Astrocyte (in vitro differentiated cells and primary cell): ENCODE data around the gene PGAM5. TPM values are rescaled to one million over a fixed set of nuclear protein-coding genes. Genes with fewer than 3 reads are reported as not detected.

ENCODE experiments used
- DNase-seq: peaks from one replicate; pipeline ENCODE4 v3.0.0-alpha.2; 2010; ENCODE audit warnings: low read depth
- FAIRE-seq: peaks from 2 replicates; lab custom pipeline; 2011; peaks lifted over from hg19 to GRCh38; lab: Jason Lieb, UNC
- H2AFZ ChIP-seq: 2 replicates; pipeline ENCODE4 v1.6.0; 2012; ENCODE audit warnings: low read depth, low read length, inconsistent platforms
- H3K27ac ChIP-seq: 2 replicates; pipeline ENCODE4 v1.5.1; 2011; ENCODE audit warnings: low read depth, low read length, inconsistent platforms
- H3K27me3 ChIP-seq: 2 replicates; pipeline ENCODE4 v1.6.0; 2011; ENCODE audit warnings: low read length, inconsistent platforms; ENCODE audit not compliant: insufficient read depth
- H3K36me3 ChIP-seq: 2 replicates; pipeline ENCODE4 v1.5.1; 2011; ENCODE audit warnings: low read length, inconsistent platforms; ENCODE audit not compliant: insufficient read depth
- H3K4me1 ChIP-seq: 2 replicates; pipeline ENCODE4 v1.5.1; 2011; ENCODE audit warnings: low read length, inconsistent platforms; ENCODE audit not compliant: insufficient read depth
- H3K4me2 ChIP-seq: 2 replicates; pipeline ENCODE4 v1.6.0; 2012; ENCODE audit warnings: low read length, inconsistent platforms
- H3K4me3 ChIP-seq: 2 replicates; pipeline ENCODE4 v1.5.1; 2011; ENCODE audit warnings: low read depth, mild to moderate bottlenecking, low read length, inconsistent platforms; ENCODE audit not compliant: insufficient read depth
- H3K79me2 ChIP-seq: 2 replicates; pipeline ENCODE4 v1.6.0; 2012; ENCODE audit warnings: mild to moderate bottlenecking, low read length, inconsistent platforms; ENCODE audit not compliant: insufficient read depth
- H3K9ac ChIP-seq: 2 replicates; pipeline ENCODE4 v1.6.0; 2012; ENCODE audit warnings: mild to moderate bottlenecking, low read length, inconsistent platforms
- H3K9me3 ChIP-seq: 2 replicates; pipeline ENCODE4 v1.5.1; 2012; ENCODE audit warnings: low read depth, mild to moderate bottlenecking, low read length, inconsistent platforms; ENCODE audit not compliant: insufficient read depth
- H4K20me1 ChIP-seq: 2 replicates; pipeline ENCODE4 v1.6.0; 2012; ENCODE audit warnings: low read length, inconsistent platforms; ENCODE audit not compliant: insufficient read depth
- H3K27ac Mint-ChIP-seq: one replicate; pipeline ENCODE4 v1.8.0; 2021; ENCODE audit warnings: mild to moderate bottlenecking, mixed read lengths; ENCODE audit not compliant: unreplicated experiment
- H3K27me3 Mint-ChIP-seq: one replicate; pipeline ENCODE4 v1.8.0; 2021; ENCODE audit warnings: low read depth, mixed read lengths; ENCODE audit not compliant: unreplicated experiment
- H3K36me3 Mint-ChIP-seq: one replicate; pipeline ENCODE4 v1.8.0; 2021; ENCODE audit warnings: low read depth, mixed read lengths; ENCODE audit not compliant: unreplicated experiment
- H3K4me1 Mint-ChIP-seq: one replicate; pipeline ENCODE4 v1.8.0; 2021; ENCODE audit warnings: low read depth, mixed read lengths; ENCODE audit not compliant: unreplicated experiment
- H3K4me3 Mint-ChIP-seq: one replicate; pipeline ENCODE4 v1.8.0; 2021; ENCODE audit warnings: mild to moderate bottlenecking, moderate library complexity, mixed read lengths; ENCODE audit not compliant: unreplicated experiment
- H3K9me3 Mint-ChIP-seq: one replicate; pipeline ENCODE4 v1.8.0; 2021; ENCODE audit warnings: mild to moderate bottlenecking, mixed read lengths; ENCODE audit not compliant: unreplicated experiment
- CTCF ChIP-seq: IDR thresholded peaks from 2 replicates; pipeline ENCODE4 v1.5.1; 2011; ENCODE audit warnings: low read depth, mild to moderate bottlenecking, inconsistent platforms, low read length, moderate library complexity; ENCODE audit not compliant: insufficient read depth
- EZH2 ChIP-seq: IDR thresholded peaks from 2 replicates; pipeline ENCODE4 v1.6.1; 2012; ENCODE audit warnings: mild to moderate bottlenecking, low read length, inconsistent platforms; ENCODE audit not compliant: insufficient read depth
- total RNA-seq: library from RNA; stranded (reverse); gene quantifications from 2 replicates; pipeline ENCODE4 v1.2.1, GENCODE V29; 2021

The PGAM5 gene
- total RNA-seq, 1 donor from 2014 or later = 43.4 TPM

- Histone ChIP-seq H3K27me3 (no peaks in the 10 kb centered on the region), H3K36me3 (peaks cover 70% of the 10 kb centered on the region), H4K20me1 (peaks cover 93% of the 10 kb centered on the region), H3K9me3 (no peaks in the 10 kb centered on the region), H3K79me2 (peaks cover 92% of the 10 kb centered on the region), H3K9ac (no peak overlapping the region), H3K4me1 (no peaks in the 10 kb centered on the region), H3K4me3 (no peak overlapping the region), H3K27ac (no peak overlapping the region), H3K4me2 (no peak overlapping the region), H2AFZ (no peak overlapping the region)
- H3K27ac Mint-ChIP-seq = no peak overlapping the region
- no peaks in the 10 kb centered on the region for H3K27me3 Mint-ChIP-seq
- peaks cover 19% of the 10 kb centered on the region for H3K36me3 Mint-ChIP-seq
- no peaks in the 10 kb centered on the region for H3K9me3 Mint-ChIP-seq
- TF ChIP-seq EZH2 (no peak), CTCF (no peak)
- H3K4me3 Mint-ChIP-seq = no peak overlapping the region
- FAIRE-seq (no peak), DNase-seq (no peak)
- peaks cover 2% of the 10 kb centered on the region for H3K4me1 Mint-ChIP-seq
Observed at GRCh38 chr12:132746613-132747012, 36.0 kb downstream of the PGAM5 start.

GRCh38 chr12:132747395-132747794 lies 36.8 kb downstream of the PGAM5 start:
- Histone ChIP-seq H3K4me1 (no peaks in the 10 kb centered on the region), H3K4me2 (no peak overlapping the region), H3K79me2 (peaks cover 93% of the 10 kb centered on the region), H3K27me3 (no peaks in the 10 kb centered on the region), H3K4me3 (no peak overlapping the region), H3K36me3 (peaks cover 65% of the 10 kb centered on the region), H3K9ac (no peak overlapping the region), H3K9me3 (no peaks in the 10 kb centered on the region), H2AFZ (no peak overlapping the region), H4K20me1 (peaks cover 93% of the 10 kb centered on the region), H3K27ac (no peak overlapping the region)
- Mint-ChIP-seq H3K4me3 (no peak overlapping the region), H3K4me1 (peaks cover 2% of the 10 kb centered on the region), H3K9me3 (no peaks in the 10 kb centered on the region), H3K27me3 (no peaks in the 10 kb centered on the region), H3K27ac (no peak overlapping the region), H3K36me3 (peaks cover 18% of the 10 kb centered on the region)
- FAIRE-seq (no peak), DNase-seq (no peak)
- TF ChIP-seq CTCF = no peak
- no peak for TF ChIP-seq EZH2

GRCh38 chr12:132747896-132748295 lies 37.3 kb downstream of the PGAM5 start:
- Histone ChIP-seq H3K4me3 (no peak overlapping the region), H3K9me3 (no peaks in the 10 kb centered on the region), H4K20me1 (peaks cover 93% of the 10 kb centered on the region), H3K9ac (no peak overlapping the region), H3K79me2 (peaks cover 93% of the 10 kb centered on the region), H3K27me3 (no peaks in the 10 kb centered on the region), H3K4me2 (no peak overlapping the region), H3K4me1 (no peaks in the 10 kb centered on the region), H3K36me3 (peaks cover 63% of the 10 kb centered on the region), H2AFZ (no peak overlapping the region), H3K27ac (no peak overlapping the region)
- H3K27ac Mint-ChIP-seq = no peak overlapping the region
- H3K9me3 Mint-ChIP-seq = no peaks in the 10 kb centered on the region
- H3K4me1 Mint-ChIP-seq = peaks cover 2% of the 10 kb centered on the region
- TF ChIP-seq EZH2 (no peak), CTCF (no peak)
- H3K4me3 Mint-ChIP-seq = no peak overlapping the region
- FAIRE-seq = no peak
- DNase-seq = no peak
- H3K36me3 Mint-ChIP-seq = peaks cover 15% of the 10 kb centered on the region
- no peaks in the 10 kb centered on the region for H3K27me3 Mint-ChIP-seq
